IgD-negative memory B cell (primary cell): ENCODE data around the gene SLC38A10. TPM values are rescaled to one million over a fixed set of nuclear protein-coding genes. Genes with fewer than 3 reads are reported as not detected.

Experiments used
- H3K27ac Mint-ChIP-seq, 3 donors: one replicate each; pipeline ENCODE4 v1.8.0; 2020 to 2022; ENCODE audit warnings: mild to moderate bottlenecking in 3 of 3, mixed read lengths in 3 of 3, moderate library complexity in 1 of 3
- H3K27me3 Mint-ChIP-seq: one replicate; pipeline ENCODE4 v1.8.0; 2021; ENCODE audit warnings: mixed read lengths
- H3K36me3 Mint-ChIP-seq: one replicate; pipeline ENCODE4 v1.8.0; 2020; ENCODE audit warnings: mild to moderate bottlenecking, mixed read lengths
- H3K4me1 Mint-ChIP-seq, 3 donors: one replicate each; pipeline ENCODE4 v1.8.0; 2020 to 2022; ENCODE audit warnings: mixed read lengths in 3 of 3, mild to moderate bottlenecking in 1 of 3
- H3K4me3 Mint-ChIP-seq, 4 donors: one replicate each; pipeline ENCODE4 v1.8.0; 2020 to 2022; ENCODE audit warnings: mild to moderate bottlenecking in 4 of 4, mixed read lengths in 4 of 4, moderate library complexity in 3 of 4
- H3K9me3 Mint-ChIP-seq, 3 donors: one replicate each; pipeline ENCODE4 v1.8.0; 2020 to 2021; ENCODE audit warnings: mixed read lengths in 3 of 3, mild to moderate bottlenecking in 1 of 3
- polyA plus RNA-seq: library from polyadenylated mRNA; unstranded; fragments of 300-500 nt; fragmentation: Illumina TruSeq; gene quantifications from one replicate; pipeline ENCODE4 v1.2.3, GENCODE V29; 2021

SLC38A10 gene
- polyA plus RNA-seq, 1 donor from 2014 or later = 84.5 TPM

- Mint-ChIP-seq H3K36me3 (no peaks in the 10 kb centered on the region), H3K4me1 (peaks cover 4 to 19% (median 14%) of the 10 kb centered on the region in 3 donors), H3K4me3 (peak overlapping the region; percentile 84 to 96 (median 90)), H3K27me3 (no peaks in the 10 kb centered on the region), H3K27ac (peak overlapping the region; percentile 39 to 90 (median 49)), H3K9me3 (no peaks in the 10 kb centered on the region)
Observed at GRCh38 chr17:81285894-81286293, 9.2 kb downstream of the SLC38A10 start.

- Mint-ChIP-seq H3K4me1 (peaks cover 4 to 19% (median 14%) of the 10 kb centered on the region in 3 donors), H3K4me3 (peak overlapping the region; percentile 84 to 96 (median 90)), H3K9me3 (no peaks in the 10 kb centered on the region), H3K27ac (peak overlapping the region; percentile 49 to 86 (median 84)), H3K36me3 (peaks cover under 1% of the 10 kb centered on the region), H3K27me3 (no peaks in the 10 kb centered on the region)
Observed at GRCh38 chr17:81285179-81285878, 9.8 kb downstream of the SLC38A10 start.

GRCh38 chr17:81282876-81283275, 12.2 kb downstream of the SLC38A10 start:
- Mint-ChIP-seq H3K4me1 (peaks cover 4 to 15% (median 13%) of the 10 kb centered on the region in 3 donors), H3K27me3 (no peaks in the 10 kb centered on the region), H3K4me3 (no peak overlapping the region), H3K36me3 (peaks cover 4% of the 10 kb centered on the region), H3K27ac (no peak overlapping the region), H3K9me3 (no peaks in the 10 kb centered on the region)

GRCh38 chr17:81282141-81282540, 13.0 kb downstream of the SLC38A10 start:
- Mint-ChIP-seq H3K27ac (no peak overlapping the region), H3K4me1 (peaks cover 4 to 15% (median 11%) of the 10 kb centered on the region in 3 donors), H3K27me3 (no peaks in the 10 kb centered on the region), H3K9me3 (no peaks in the 10 kb centered on the region), H3K4me3 (no peak overlapping the region), H3K36me3 (peaks cover 4% of the 10 kb centered on the region)

GRCh38 chr17:81280571-81280970, 14.5 kb downstream of the SLC38A10 start:
- Mint-ChIP-seq H3K4me1 (peaks cover 3 to 12% (median 9%) of the 10 kb centered on the region in 3 donors), H3K9me3 (no peaks in the 10 kb centered on the region), H3K27ac (no peak overlapping the region), H3K27me3 (no peaks in the 10 kb centered on the region), H3K4me3 (no peak overlapping the region), H3K36me3 (peaks cover 4% of the 10 kb centered on the region)

GRCh38 chr17:81279278-81280275, 15.5 kb downstream of the SLC38A10 start:
- H3K36me3 Mint-ChIP-seq = peaks cover 4% of the 10 kb centered on the region
- no peak overlapping the region for H3K4me3 Mint-ChIP-seq
- peaks cover 0 to 7% (median 3%) of the 10 kb centered on the region in 3 donors for H3K4me1 Mint-ChIP-seq
- H3K27me3 Mint-ChIP-seq = no peaks in the 10 kb centered on the region
- H3K9me3 Mint-ChIP-seq = no peaks in the 10 kb centered on the region
- no peak overlapping the region for H3K27ac Mint-ChIP-seq

GRCh38 chr17:81278831-81279230, 16.3 kb downstream of the SLC38A10 start:
- no peak overlapping the region for H3K4me3 Mint-ChIP-seq

GRCh38 chr17:81277946-81278693, 17.0 kb downstream of the SLC38A10 start:
- no peak overlapping the region for H3K27ac Mint-ChIP-seq
- H3K4me3 Mint-ChIP-seq = no peak overlapping the region
- no peaks in the 10 kb centered on the region for H3K9me3 Mint-ChIP-seq

More at GRCh38 chr17:81278831-81279230, 16.3 kb downstream of the SLC38A10 start:
- H3K27ac Mint-ChIP-seq = no peak overlapping the region
- peaks cover 0 to 4% (median 0%) of the 10 kb centered on the region in 3 donors for H3K4me1 Mint-ChIP-seq
- peaks cover 4% of the 10 kb centered on the region for H3K36me3 Mint-ChIP-seq
- no peaks in the 10 kb centered on the region for H3K27me3 Mint-ChIP-seq
- H3K9me3 Mint-ChIP-seq = no peaks in the 10 kb centered on the region

GRCh38 chr17:81277421-81277820, 17.7 kb downstream of the SLC38A10 start:
- H3K36me3 Mint-ChIP-seq = peaks cover 4% of the 10 kb centered on the region
- H3K9me3 Mint-ChIP-seq = no peaks in the 10 kb centered on the region
- no peaks in the 10 kb centered on the region for H3K27me3 Mint-ChIP-seq
- peaks cover 0 to 4% (median 0%) of the 10 kb centered on the region in 3 donors for H3K4me1 Mint-ChIP-seq
- no peak overlapping the region for H3K4me3 Mint-ChIP-seq
- no peak overlapping the region for H3K27ac Mint-ChIP-seq

More at GRCh38 chr17:81277946-81278693, 17.0 kb downstream of the SLC38A10 start:
- Mint-ChIP-seq H3K36me3 (peaks cover 4% of the 10 kb centered on the region), H3K27me3 (no peaks in the 10 kb centered on the region), H3K4me1 (peaks cover 0 to 4% (median 0%) of the 10 kb centered on the region in 3 donors)

GRCh38 chr17:81276781-81277180, 18.3 kb downstream of the SLC38A10 start:
- H3K27ac Mint-ChIP-seq = no peak overlapping the region
- peaks cover 4% of the 10 kb centered on the region for H3K36me3 Mint-ChIP-seq
- H3K9me3 Mint-ChIP-seq = no peaks in the 10 kb centered on the region
- peaks cover 0 to 4% (median 0%) of the 10 kb centered on the region in 3 donors for H3K4me1 Mint-ChIP-seq
- no peak overlapping the region for H3K4me3 Mint-ChIP-seq
- H3K27me3 Mint-ChIP-seq = no peaks in the 10 kb centered on the region

GRCh38 chr17:81274471-81274855, 20.6 kb downstream of the SLC38A10 start:
- Mint-ChIP-seq H3K4me1 (peaks cover 0 to 4% (median 0%) of the 10 kb centered on the region in 3 donors), H3K27ac (no peak overlapping the region), H3K36me3 (no peaks in the 10 kb centered on the region), H3K4me3 (no peak overlapping the region), H3K9me3 (no peaks in the 10 kb centered on the region), H3K27me3 (no peaks in the 10 kb centered on the region)

- no peaks in the 10 kb centered on the region for H3K9me3 Mint-ChIP-seq
- peaks cover 0 to 4% (median 0%) of the 10 kb centered on the region in 3 donors for H3K4me1 Mint-ChIP-seq
- peak overlapping the region in 1 of 4 donors; percentile 33 for H3K4me3 Mint-ChIP-seq
- no peaks in the 10 kb centered on the region for H3K27me3 Mint-ChIP-seq
- no peaks in the 10 kb centered on the region for H3K36me3 Mint-ChIP-seq
- H3K27ac Mint-ChIP-seq = no peak overlapping the region
Observed at GRCh38 chr17:81273698-81274470, 21.2 kb downstream of the SLC38A10 start.

GRCh38 chr17:81272616-81273015, 22.5 kb downstream of the SLC38A10 start:
- H3K27me3 Mint-ChIP-seq = no peaks in the 10 kb centered on the region
- H3K9me3 Mint-ChIP-seq = no peaks in the 10 kb centered on the region
- peaks cover 1% of the 10 kb centered on the region for H3K36me3 Mint-ChIP-seq
- H3K4me3 Mint-ChIP-seq = no peak overlapping the region
- H3K27ac Mint-ChIP-seq = no peak overlapping the region
- H3K4me1 Mint-ChIP-seq = peaks cover 0 to 6% (median 0%) of the 10 kb centered on the region in 3 donors

- H3K9me3 Mint-ChIP-seq = no peaks in the 10 kb centered on the region
- H3K4me1 Mint-ChIP-seq = peaks cover 0 to 2% (median 0%) of the 10 kb centered on the region in 3 donors
- peak overlapping the region in 1 of 3 donors; percentile 25 for H3K27ac Mint-ChIP-seq
- H3K4me3 Mint-ChIP-seq = no peak overlapping the region
- no peaks in the 10 kb centered on the region for H3K27me3 Mint-ChIP-seq
- peaks cover 5% of the 10 kb centered on the region for H3K36me3 Mint-ChIP-seq
Observed at GRCh38 chr17:81271226-81271625, 23.9 kb downstream of the SLC38A10 start.
